ENCODE measurements around the gene MARCHF3.

MARCHF3 gene

GRCh38 chr5:127040796-127041520 lies 10.6 kb upstream of the MARCHF3 start:
- DNase-seq (ENCODE audit: extremely low spot score), result no peak
- TF ChIP-seq FOXA1 (IDR thresholded peaks at IDR 0.05) (no peak), BHLHE40 (IDR thresholded peaks at IDR 0.05; ENCODE audit: borderline replicate concordance) (no peak), ELF4 (IDR thresholded peaks at IDR 0.05) (no peak), CTBP1 (IDR thresholded peaks at IDR 0.05; ENCODE audit: borderline replicate concordance) (no peak), ZNF384 (IDR thresholded peaks at IDR 0.05) (no peak), SP1 (IDR thresholded peaks at IDR 0.05) (no peak), ARNT (IDR thresholded peaks at IDR 0.05) (no peak), HDGF (IDR thresholded peaks at IDR 0.05; ENCODE audit: borderline replicate concordance) (no peak), LEF1 (IDR thresholded peaks at IDR 0.05; ENCODE audit: borderline replicate concordance) (no peak), FOXM1 (IDR thresholded peaks at IDR 0.05; ENCODE audit: borderline replicate concordance) (no peak), NFRKB (IDR thresholded peaks at IDR 0.05) (no peak), FOXK2 (IDR thresholded peaks at IDR 0.05) (no peak), TARDBP (IDR thresholded peaks at IDR 0.05) (no peak), PKNOX1 (IDR thresholded peaks at IDR 0.05) (no peak), L3MBTL2 (conservative IDR thresholded peaks at IDR 0.05) (no peak), SUZ12 (IDR thresholded peaks at IDR 0.05) (no peak)
- ChIA-PET POLR2A (interaction anchor here (2.6 kb wide), 1 partner anchor 10 kb away, joined by 12 read pairs; the partner anchor contains the start of gene MARCHF3), CTCF (interaction anchor here (1.2 kb wide), 1 partner anchor 10 kb away, joined by 3 read pairs; no protein-coding TSS in a partner anchor)

- no peak for DNase-seq (ENCODE audit: extremely low spot score)
- POLR2A ChIA-PET, result no interaction called here
- TF ChIP-seq ELF4 (IDR thresholded peaks at IDR 0.05) (no peak), FOXK2 (IDR thresholded peaks at IDR 0.05) (no peak), CTBP1 (IDR thresholded peaks at IDR 0.05; ENCODE audit: borderline replicate concordance) (no peak), SUZ12 (IDR thresholded peaks at IDR 0.05) (no peak), FOXM1 (IDR thresholded peaks at IDR 0.05; ENCODE audit: borderline replicate concordance) (no peak), HDGF (IDR thresholded peaks at IDR 0.05; ENCODE audit: borderline replicate concordance) (no peak), PKNOX1 (IDR thresholded peaks at IDR 0.05) (no peak), L3MBTL2 (conservative IDR thresholded peaks at IDR 0.05) (no peak), TARDBP (IDR thresholded peaks at IDR 0.05) (no peak), FOXA1 (IDR thresholded peaks at IDR 0.05) (no peak), BHLHE40 (IDR thresholded peaks at IDR 0.05; ENCODE audit: borderline replicate concordance) (no peak), ARNT (IDR thresholded peaks at IDR 0.05) (no peak), SP1 (IDR thresholded peaks at IDR 0.05) (no peak), ZNF384 (IDR thresholded peaks at IDR 0.05) (no peak)
- CTCF ChIA-PET, result no interaction called here
Measured at GRCh38 chr5:127038550-127038949, 8.2 kb upstream of the MARCHF3 start.

GRCh38 chr5:127031863-127032232 lies 1.5 kb upstream of the MARCHF3 start:
- ChIA-PET CTCF (interaction anchor here (0.6 to 1.6 kb wide), 2 partner anchors 9 to 224 kb away, joined by 3 to 10 read pairs; no protein-coding TSS in a partner anchor), POLR2A (interaction anchor here (1.6 to 2.3 kb wide), 3 partner anchors 9 to 254 kb away, joined by 4 to 12 read pairs (median 9); partner anchors contain the start of gene LMNB1)
- no peak for DNase-seq (ENCODE audit: extremely low spot score)
- no peak for TF ChIP-seq FOXK2 (IDR thresholded peaks at IDR 0.05)
- TF ChIP-seq TARDBP (IDR thresholded peaks at IDR 0.05), result no peak
- no peak for TF ChIP-seq HDGF (IDR thresholded peaks at IDR 0.05; ENCODE audit: borderline replicate concordance)
- TF ChIP-seq ZNF384 (IDR thresholded peaks at IDR 0.05), result no peak
- no peak for TF ChIP-seq SP1 (IDR thresholded peaks at IDR 0.05)
- TF ChIP-seq FOXM1 (IDR thresholded peaks at IDR 0.05; ENCODE audit: borderline replicate concordance), result no peak
- no peak for TF ChIP-seq LEF1 (IDR thresholded peaks at IDR 0.05; ENCODE audit: borderline replicate concordance)
- TF ChIP-seq NFRKB (IDR thresholded peaks at IDR 0.05), result no peak
- no peak for TF ChIP-seq BHLHE40 (IDR thresholded peaks at IDR 0.05; ENCODE audit: borderline replicate concordance)
- TF ChIP-seq ARNT (IDR thresholded peaks at IDR 0.05), result no peak
- TF ChIP-seq L3MBTL2 (conservative IDR thresholded peaks at IDR 0.05), result no peak
- TF ChIP-seq SUZ12 (IDR thresholded peaks at IDR 0.05), result no peak
- TF ChIP-seq FOXA1 (IDR thresholded peaks at IDR 0.05), result no peak

- TF ChIP-seq ELF4 (IDR thresholded peaks at IDR 0.05), result no peak
- TF ChIP-seq L3MBTL2 (conservative IDR thresholded peaks at IDR 0.05), result peak; percentile 53; the same call in 1 of the 2 replicates
- no peak for TF ChIP-seq NFRKB (IDR thresholded peaks at IDR 0.05)
- DNase-seq (ENCODE audit: extremely low spot score), result peak; percentile 25
- ChIA-PET CTCF (interaction anchor here (1.6 kb wide), 1 partner anchor 10 kb away, joined by 3 read pairs; no protein-coding TSS in a partner anchor), POLR2A (interaction anchor here (0.8 to 2.3 kb wide), 5 partner anchors 10 to 254 kb away, joined by 3 to 12 read pairs (median 6); partner anchors contain the start of gene LMNB1)
Measured at GRCh38 chr5:127031147-127031862, 947 bp upstream of the MARCHF3 start.

- TF ChIP-seq ARNT (IDR thresholded peaks at IDR 0.05) (no peak), ZNF384 (IDR thresholded peaks at IDR 0.05) (no peak)
- ChIA-PET POLR2A (interaction anchor here (1.6 kb wide), 1 partner anchor 252 kb away, joined by 6 read pairs; no protein-coding TSS in a partner anchor), CTCF (interaction anchor here (0.8 kb wide), 1 partner anchor 16 kb away, joined by 4 read pairs; no protein-coding TSS in a partner anchor)
- peak; percentile 66 for DNase-seq (ENCODE audit: extremely low spot score)
Measured at GRCh38 chr5:127029581-127030258, 638 bp downstream of the MARCHF3 start.
